HepG2 (cell line): ENCODE data around the gene RAB3C. TPM values are rescaled to one million over a fixed set of nuclear protein-coding genes. Genes with fewer than 3 reads are reported as not detected.

Experiments used
- ATAC-seq: fragments of 200-7000 bp; cut with Tn5 transposase; 3 replicates; pipeline ENCODE4 v1.9.1; 2020; ENCODE audit warnings: mild to moderate bottlenecking, moderate library complexity
- BruUV-seq: library from RNA; stranded (reverse); fragments of 400-500 nt; replicated peaks from 2 replicates; lab custom pipeline; 2021; lab: Mats Ljungman, UMichigan
- CTCF ChIA-PET: fragments of 300-600 bp; formaldehyde crosslinking; extraction: SDS; loops from one replicate; lab custom pipeline; 2021; ENCODE audit warnings: low total read pairs, inconsistent platforms, low intra/inter-chr PET ratio; lab: Yijun Ruan, JAX
- POLR2A ChIA-PET: fragments of 350-600 bp; sonication (Branson Sonifier 250); formaldehyde crosslinking; loops from one replicate; lab custom pipeline; 2020; ENCODE audit warnings: antibody characterized with exemption, inconsistent platforms; lab: Yijun Ruan, JAX
- DNase-seq: peaks from one replicate; pipeline ENCODE4 v3.0.0-alpha.2; 2015; ENCODE audit warnings: low spot score
- FAIRE-seq: peaks from 3 replicates; lab custom pipeline; 2011; peaks lifted over from hg19 to GRCh38; lab: Jason Lieb, UNC
- H2AFZ ChIP-seq: one replicate; pipeline ENCODE4 v1.6.1; 2011; ENCODE audit warnings: low read length, inconsistent platforms
- H3K27ac ChIP-seq: fragments of 300-600 bp; 3 replicates; pipeline ENCODE4 v1.8.0; 2011; ENCODE audit warnings: mixed run types, mild to moderate bottlenecking, mixed read lengths, low read length, inconsistent platforms; ENCODE audit not compliant: insufficient read depth; ENCODE audit errors: extremely low read length
- H3K27me3 ChIP-seq, 2 experiments: fragments of 200-600 bp in 1 of 2; 2 replicates in 1 of 2; 3 replicates in 1 of 2; pipeline versions ENCODE4 v1.6.0 to v1.8.0; 2011; ENCODE audit warnings: low read length in 2 of 2, mild to moderate bottlenecking in 2 of 2, moderate library complexity in 2 of 2, inconsistent platforms in 1 of 2; ENCODE audit not compliant: insufficient read depth in 2 of 2, control insufficient read depth in 1 of 2
- H3K36me3 ChIP-seq, 2 experiments: fragments of 200-600 bp in 1 of 2; replicated peaks in 1 of 2; 2 replicates in 1 of 2; 3 replicates in 1 of 2; pipeline versions ENCODE4 v1.5.1 to v1.8.0; 2011; ENCODE audit warnings: low read length in 2 of 2, inconsistent platforms in 1 of 2; ENCODE audit not compliant: insufficient read depth in 2 of 2, control insufficient read depth in 1 of 2
- H3K4me1 ChIP-seq: 2 replicates; pipeline ENCODE4 v1.5.1; 2012; ENCODE audit warnings: low read length, inconsistent platforms; ENCODE audit not compliant: insufficient read depth
- H3K4me2 ChIP-seq: 2 replicates; pipeline ENCODE4 v1.6.0; 2011; ENCODE audit warnings: low read depth, low read length, inconsistent platforms
- H3K4me3 ChIP-seq, 3 experiments: fragments of 200-600 bp in 1 of 3; sonication (generic), shearing (Covaris generic) in 1 of 3; replicated peaks in 1 of 3; 2 replicates each; pipeline ENCODE4 v1.5.1; 2011 to 2016; ENCODE audit warnings: low read length in 3 of 3, inconsistent platforms in 2 of 3, low read depth in 2 of 3, mild to moderate bottlenecking in 2 of 3, control low read depth in 1 of 3, mixed read lengths in 1 of 3; ENCODE audit not compliant: insufficient read depth in 1 of 3
- H3K79me2 ChIP-seq: one replicate; pipeline ENCODE4 v1.6.1; 2011; ENCODE audit warnings: low read length, inconsistent platforms; ENCODE audit not compliant: insufficient read depth
- H3K9ac ChIP-seq: 2 replicates; pipeline ENCODE4 v1.6.0; 2011; ENCODE audit warnings: mild to moderate bottlenecking, low read depth, low read length, inconsistent platforms; ENCODE audit not compliant: insufficient read depth
- H3K9me3 ChIP-seq: 2 replicates; pipeline ENCODE4 v1.5.1; 2012; ENCODE audit warnings: mild to moderate bottlenecking, low read length
- H4K20me1 ChIP-seq: 2 replicates; pipeline ENCODE4 v1.6.0; 2011; ENCODE audit warnings: inconsistent platforms, mild to moderate bottlenecking, low read length, moderate library complexity; ENCODE audit not compliant: insufficient read depth
- CAMTA2 ChIP-seq: sonication (generic); formaldehyde crosslinking; IDR thresholded peaks from 2 replicates; pipeline ENCODE4 v1.4.0; 2020; ENCODE audit warnings: mild to moderate bottlenecking, missing genetic modification reagents, borderline replicate concordance
- GATAD2A ChIP-seq: IDR thresholded peaks from 2 replicates; pipeline ENCODE4 v1.6.1; 2016
- IRF1 ChIP-seq: sonication (generic); formaldehyde crosslinking; IDR thresholded peaks from 2 replicates; pipeline ENCODE4 v1.4.0; 2020; ENCODE audit warnings: low read depth, mild to moderate bottlenecking, missing genetic modification reagents
- MXD1 ChIP-seq: sonication (generic); formaldehyde crosslinking; IDR thresholded peaks from 2 replicates; pipeline ENCODE4 v1.4.0; 2020; ENCODE audit warnings: mild to moderate bottlenecking, missing genetic modification reagents
- PCBP2 ChIP-seq: fragments of 200-400 bp; formaldehyde crosslinking; optimal IDR thresholded peaks from 2 replicates; pipeline ENCODE3; 2018; ENCODE audit warnings: low read length, low read depth; ENCODE audit not compliant: poor library complexity, severe bottlenecking
- SRSF4 ChIP-seq: fragments of 200-400 bp; formaldehyde crosslinking; IDR thresholded peaks from one replicate; pipeline ENCODE4 v1.6.1; 2018; ENCODE audit warnings: mild to moderate bottlenecking, low read depth, low read length, moderate library complexity; ENCODE audit not compliant: poor library complexity, severe bottlenecking
- ZNF18 ChIP-seq: sonication (generic); formaldehyde crosslinking; IDR thresholded peaks from 2 replicates; pipeline ENCODE4 v1.8.0; 2022; ENCODE audit warnings: mild to moderate bottlenecking, missing genetic modification reagents; ENCODE audit not compliant: insufficient replicate concordance
- ZNF567 ChIP-seq: sonication (generic); formaldehyde crosslinking; IDR thresholded peaks from 2 replicates; pipeline ENCODE4 v1.8.1; 2023; ENCODE audit warnings: mild to moderate bottlenecking, missing genetic modification reagents, borderline replicate concordance
- ZNF746 ChIP-seq: sonication (generic); formaldehyde crosslinking; IDR thresholded peaks from 2 replicates; pipeline ENCODE4 v1.8.0; 2022; ENCODE audit warnings: mild to moderate bottlenecking, missing genetic modification reagents
- WGBS: methylation state at CpG from one replicate; pipeline ENCODE4 v1.1.6; 2017; ENCODE audit warnings: low lambda C conversion rate; 5-methylcytosine and 5-hydroxymethylcytosine counted together
- in situ Hi-C: cut with HindIII; loops from 2 replicates; pipeline ENCODE4 v1.10.0; 2017; ENCODE audit warnings: low pct_unique_long_range_greater_than_20kb; ENCODE audit not compliant: extremely low pct_ligation_motif_present
- intact Hi-C: fragments of 100-400 bp; cut with micrococcal nuclease; formaldehyde crosslinking; loops from one replicate; pipeline ENCODE4 v1.10.0; 2022; ENCODE audit not compliant: unreplicated experiment
- polyA plus RNA-seq, 8 experiments: library from polyadenylated mRNA; depleted of rRNA in 3 of 8; stranded (reverse) in 7 of 8; unstranded in 1 of 8; fragments of >200 nt; fragmentation: Illumina TruSeq in 4 of 8; extraction: Trizol in 4 of 8; gene quantifications; 2 replicates each; pipeline versions ENCODE4 v1.2.1 to v1.2.3, GENCODE V29; 2011 to 2016; ENCODE audit warnings: low read depth in 4 of 8, missing spikeins in 1 of 8, mixed read lengths in 1 of 8; ENCODE audit not compliant: insufficient read depth in 1 of 8
- total RNA-seq, 5 experiments: library from RNA; depleted of rRNA; stranded (reverse); fragments of >200 nt; fragmentation: Illumina TruSeq; extraction: Trizol; gene quantifications; 2 replicates each; pipeline ENCODE4 v1.2.3, GENCODE V29; 2016; ENCODE audit warnings: low read depth in 1 of 5
- TF ChIP-seq, protein P1 (sequence below): sonication (generic); formaldehyde crosslinking; IDR thresholded peaks from 2 replicates; pipeline ENCODE4 v1.4.0; 2020; ENCODE audit warnings: missing genetic modification reagents, low read depth, mild to moderate bottlenecking, borderline replicate concordance
- TF ChIP-seq, protein P2 (sequence below): sonication (generic); formaldehyde crosslinking; IDR thresholded peaks from 2 replicates; pipeline ENCODE4 v1.4.0; 2020; ENCODE audit warnings: mild to moderate bottlenecking, missing genetic modification reagents
- TF ChIP-seq, protein P3 (sequence below): sonication (generic); formaldehyde crosslinking; IDR thresholded peaks from 2 replicates; pipeline ENCODE4 v1.4.0; 2020; ENCODE audit warnings: mild to moderate bottlenecking, missing genetic modification reagents

The RAB3C gene
- total and polyA plus RNA-seq, 2 of the 13 experiments (the other 11 are each of a cell fraction or from before 2014, with no cell fraction given) = not detected

- Histone ChIP-seq H4K20me1 (no peaks in the 10 kb centered on the region), H3K36me3 (no peaks in the 10 kb centered on the region), H3K27me3 (no peaks in the 10 kb centered on the region), H3K9ac (no peak overlapping the region), H3K27ac (no peak overlapping the region), H3K79me2 (no peaks in the 10 kb centered on the region), H3K9me3 (no peaks in the 10 kb centered on the region), H3K4me3 (no peak overlapping the region), H3K4me2 (no peak overlapping the region), H3K4me1 (no peaks in the 10 kb centered on the region), H2AFZ (no peak overlapping the region)
- no peak for ATAC-seq
- ChIA-PET CTCF (no interaction called here), POLR2A (no interaction called here)
- in situ Hi-C loops = no loop called here
- 67% methylated on average over 3 of the region's 3 CpGs for WGBS
- BruUV-seq = no TSS peak
- TF ChIP-seq, protein P1, sequence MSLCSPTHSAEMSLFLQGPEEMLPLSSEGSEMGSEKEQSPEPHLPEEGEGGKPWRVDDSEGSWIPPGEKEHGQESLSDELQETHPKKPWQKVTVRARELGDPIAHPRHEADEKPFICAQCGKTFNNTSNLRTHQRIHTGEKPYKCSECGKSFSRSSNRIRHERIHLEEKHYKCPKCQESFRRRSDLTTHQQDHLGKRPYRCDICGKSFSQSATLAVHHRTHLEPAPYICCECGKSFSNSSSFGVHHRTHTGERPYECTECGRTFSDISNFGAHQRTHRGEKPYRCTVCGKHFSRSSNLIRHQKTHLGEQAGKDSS (CRISPR knock-in tag) = no peak
- no peak for TF ChIP-seq IRF1 (CRISPR knock-in tag)
- no peak for TF ChIP-seq PCBP2
- TF ChIP-seq SRSF4 = no peak
- TF ChIP-seq, protein P2, sequence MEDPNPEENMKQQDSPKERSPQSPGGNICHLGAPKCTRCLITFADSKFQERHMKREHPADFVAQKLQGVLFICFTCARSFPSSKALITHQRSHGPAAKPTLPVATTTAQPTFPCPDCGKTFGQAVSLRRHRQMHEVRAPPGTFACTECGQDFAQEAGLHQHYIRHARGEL (CRISPR knock-in tag) = no peak
- TF ChIP-seq, protein P3, sequence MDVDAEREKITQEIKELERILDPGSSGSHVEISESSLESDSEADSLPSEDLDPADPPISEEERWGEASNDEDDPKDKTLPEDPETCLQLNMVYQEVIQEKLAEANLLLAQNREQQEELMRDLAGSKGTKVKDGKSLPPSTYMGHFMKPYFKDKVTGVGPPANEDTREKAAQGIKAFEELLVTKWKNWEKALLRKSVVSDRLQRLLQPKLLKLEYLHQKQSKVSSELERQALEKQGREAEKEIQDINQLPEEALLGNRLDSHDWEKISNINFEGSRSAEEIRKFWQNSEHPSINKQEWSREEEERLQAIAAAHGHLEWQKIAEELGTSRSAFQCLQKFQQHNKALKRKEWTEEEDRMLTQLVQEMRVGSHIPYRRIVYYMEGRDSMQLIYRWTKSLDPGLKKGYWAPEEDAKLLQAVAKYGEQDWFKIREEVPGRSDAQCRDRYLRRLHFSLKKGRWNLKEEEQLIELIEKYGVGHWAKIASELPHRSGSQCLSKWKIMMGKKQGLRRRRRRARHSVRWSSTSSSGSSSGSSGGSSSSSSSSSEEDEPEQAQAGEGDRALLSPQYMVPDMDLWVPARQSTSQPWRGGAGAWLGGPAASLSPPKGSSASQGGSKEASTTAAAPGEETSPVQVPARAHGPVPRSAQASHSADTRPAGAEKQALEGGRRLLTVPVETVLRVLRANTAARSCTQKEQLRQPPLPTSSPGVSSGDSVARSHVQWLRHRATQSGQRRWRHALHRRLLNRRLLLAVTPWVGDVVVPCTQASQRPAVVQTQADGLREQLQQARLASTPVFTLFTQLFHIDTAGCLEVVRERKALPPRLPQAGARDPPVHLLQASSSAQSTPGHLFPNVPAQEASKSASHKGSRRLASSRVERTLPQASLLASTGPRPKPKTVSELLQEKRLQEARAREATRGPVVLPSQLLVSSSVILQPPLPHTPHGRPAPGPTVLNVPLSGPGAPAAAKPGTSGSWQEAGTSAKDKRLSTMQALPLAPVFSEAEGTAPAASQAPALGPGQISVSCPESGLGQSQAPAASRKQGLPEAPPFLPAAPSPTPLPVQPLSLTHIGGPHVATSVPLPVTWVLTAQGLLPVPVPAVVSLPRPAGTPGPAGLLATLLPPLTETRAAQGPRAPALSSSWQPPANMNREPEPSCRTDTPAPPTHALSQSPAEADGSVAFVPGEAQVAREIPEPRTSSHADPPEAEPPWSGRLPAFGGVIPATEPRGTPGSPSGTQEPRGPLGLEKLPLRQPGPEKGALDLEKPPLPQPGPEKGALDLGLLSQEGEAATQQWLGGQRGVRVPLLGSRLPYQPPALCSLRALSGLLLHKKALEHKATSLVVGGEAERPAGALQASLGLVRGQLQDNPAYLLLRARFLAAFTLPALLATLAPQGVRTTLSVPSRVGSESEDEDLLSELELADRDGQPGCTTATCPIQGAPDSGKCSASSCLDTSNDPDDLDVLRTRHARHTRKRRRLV = no peak
- TF ChIP-seq ZNF18 (CRISPR knock-in tag) = no peak
- no peak for TF ChIP-seq ZNF567 (CRISPR knock-in tag)
- TF ChIP-seq GATAD2A (CRISPR knock-in tag) = no peak
- TF ChIP-seq MXD1 (CRISPR knock-in tag) = no peak
- no peak for TF ChIP-seq CAMTA2 (CRISPR knock-in tag)
- no peak for TF ChIP-seq ZNF746 (CRISPR knock-in tag)
- intact Hi-C loops = no loop called here
- DNase-seq = no peak
- no peak for FAIRE-seq
These were observed 128.0 kb downstream of the RAB3C start for GRCh38 chr5:58710871-58711270.
